Measurements from ENCODE around the gene ANKRD44. TPM values are rescaled to one million over a fixed set of nuclear protein-coding genes. Genes with fewer than 3 reads are reported as not detected.

ANKRD44 gene
- total RNA-seq, 1 donor from 2014 or later: 12.0 TPM

DNA sequence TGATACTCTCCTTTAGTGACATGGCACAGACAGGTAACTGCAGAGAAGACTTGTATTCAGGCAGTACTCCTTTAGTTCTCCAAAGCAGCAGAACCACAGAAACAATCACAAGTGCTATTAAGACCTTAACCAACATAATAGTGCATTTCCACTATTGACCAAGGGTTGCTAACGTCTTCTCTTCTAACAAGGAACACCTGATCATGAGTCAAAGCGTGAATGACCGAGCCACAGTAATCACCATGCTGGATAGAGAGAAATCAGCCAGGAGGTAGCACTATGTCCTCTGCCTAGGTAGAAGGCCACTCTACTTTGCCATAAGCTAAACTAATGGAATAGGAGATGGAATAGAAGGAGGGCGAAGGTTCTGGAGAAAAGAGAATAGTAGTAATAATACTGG lies 161.0 kb downstream of the ANKRD44 start:
- Mint-ChIP-seq H3K27me3 (ENCODE audit: unreplicated experiment) (no peaks in the 10 kb centered on the region), H3K4me1 (ENCODE audit: low read depth, unreplicated experiment) (no peaks in the 10 kb centered on the region), H3K9me3 (ENCODE audit: unreplicated experiment) (no peaks in the 10 kb centered on the region), H3K4me3 (ENCODE audit: unreplicated experiment) (no peak overlapping the region), H3K27ac (ENCODE audit: unreplicated experiment) (no peak overlapping the region), H3K36me3 (ENCODE audit: unreplicated experiment) (no peaks in the 10 kb centered on the region)
- TF ChIP-seq, protein P1, sequence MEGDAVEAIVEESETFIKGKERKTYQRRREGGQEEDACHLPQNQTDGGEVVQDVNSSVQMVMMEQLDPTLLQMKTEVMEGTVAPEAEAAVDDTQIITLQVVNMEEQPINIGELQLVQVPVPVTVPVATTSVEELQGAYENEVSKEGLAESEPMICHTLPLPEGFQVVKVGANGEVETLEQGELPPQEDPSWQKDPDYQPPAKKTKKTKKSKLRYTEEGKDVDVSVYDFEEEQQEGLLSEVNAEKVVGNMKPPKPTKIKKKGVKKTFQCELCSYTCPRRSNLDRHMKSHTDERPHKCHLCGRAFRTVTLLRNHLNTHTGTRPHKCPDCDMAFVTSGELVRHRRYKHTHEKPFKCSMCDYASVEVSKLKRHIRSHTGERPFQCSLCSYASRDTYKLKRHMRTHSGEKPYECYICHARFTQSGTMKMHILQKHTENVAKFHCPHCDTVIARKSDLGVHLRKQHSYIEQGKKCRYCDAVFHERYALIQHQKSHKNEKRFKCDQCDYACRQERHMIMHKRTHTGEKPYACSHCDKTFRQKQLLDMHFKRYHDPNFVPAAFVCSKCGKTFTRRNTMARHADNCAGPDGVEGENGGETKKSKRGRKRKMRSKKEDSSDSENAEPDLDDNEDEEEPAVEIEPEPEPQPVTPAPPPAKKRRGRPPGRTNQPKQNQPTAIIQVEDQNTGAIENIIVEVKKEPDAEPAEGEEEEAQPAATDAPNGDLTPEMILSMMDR (IDR thresholded peaks at IDR 0.05; ENCODE audit: partially characterized antibody, unreplicated experiment): no peak
- DNase-seq: no peak

DNA sequence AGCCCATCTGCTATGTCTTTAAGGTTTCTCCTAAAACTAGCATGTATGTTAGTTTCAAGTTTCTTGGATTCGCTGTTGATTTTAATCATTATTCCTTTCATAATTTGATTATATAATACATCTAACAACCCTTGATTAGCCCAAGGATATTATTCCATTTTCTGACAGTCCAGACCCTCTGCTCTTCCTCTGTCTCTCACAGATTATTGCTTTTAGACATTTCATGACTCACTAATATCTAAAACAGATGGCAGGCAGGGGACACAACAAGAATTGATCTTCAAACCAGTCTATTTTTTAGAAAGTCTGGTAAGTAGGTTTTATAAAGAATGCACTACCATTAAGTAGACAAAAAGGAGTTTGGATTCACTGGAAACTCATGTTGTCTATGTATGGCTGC lies 162.2 kb downstream of the ANKRD44 start:
- Mint-ChIP-seq H3K9me3 (ENCODE audit: unreplicated experiment) (no peaks in the 10 kb centered on the region), H3K4me1 (ENCODE audit: low read depth, unreplicated experiment) (no peaks in the 10 kb centered on the region), H3K27ac (ENCODE audit: unreplicated experiment) (no peak overlapping the region), H3K36me3 (ENCODE audit: unreplicated experiment) (no peaks in the 10 kb centered on the region), H3K27me3 (ENCODE audit: unreplicated experiment) (no peaks in the 10 kb centered on the region), H3K4me3 (ENCODE audit: unreplicated experiment) (no peak overlapping the region)
- TF ChIP-seq, protein P1 (IDR thresholded peaks at IDR 0.05; ENCODE audit: partially characterized antibody, unreplicated experiment): no peak
- DNase-seq: no peak

DNA sequence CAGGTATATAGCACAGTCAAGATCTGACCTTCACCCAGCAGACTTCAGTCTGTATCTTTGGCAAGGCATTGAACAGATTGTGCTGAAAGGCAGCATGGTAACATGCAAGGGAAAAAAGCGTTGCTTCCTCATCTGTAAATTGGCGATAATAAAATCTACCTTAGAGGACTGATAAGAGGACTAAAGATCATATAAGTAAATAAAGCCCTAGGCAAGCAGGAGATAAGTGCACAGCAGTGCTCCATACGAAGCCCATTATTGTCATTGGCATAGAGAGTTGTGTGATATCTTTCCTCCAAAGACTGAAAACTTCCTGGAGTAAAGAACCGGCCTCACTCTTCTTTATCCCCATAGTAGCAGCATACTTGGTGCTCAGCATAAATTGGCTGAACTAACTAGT lies 162.6 kb downstream of the ANKRD44 start:
- TF ChIP-seq, protein P1 (IDR thresholded peaks at IDR 0.05; ENCODE audit: partially characterized antibody, unreplicated experiment): no peak
- H3K4me1 Mint-ChIP-seq (ENCODE audit: low read depth, unreplicated experiment): no peaks in the 10 kb centered on the region
- no peaks in the 10 kb centered on the region for H3K36me3 Mint-ChIP-seq (ENCODE audit: unreplicated experiment)
- DNase-seq: no peak
- H3K27ac Mint-ChIP-seq (ENCODE audit: unreplicated experiment): no peak overlapping the region
- H3K9me3 Mint-ChIP-seq (ENCODE audit: unreplicated experiment): no peaks in the 10 kb centered on the region
- no peak overlapping the region for H3K4me3 Mint-ChIP-seq (ENCODE audit: unreplicated experiment)
- no peaks in the 10 kb centered on the region for H3K27me3 Mint-ChIP-seq (ENCODE audit: unreplicated experiment)

DNA sequence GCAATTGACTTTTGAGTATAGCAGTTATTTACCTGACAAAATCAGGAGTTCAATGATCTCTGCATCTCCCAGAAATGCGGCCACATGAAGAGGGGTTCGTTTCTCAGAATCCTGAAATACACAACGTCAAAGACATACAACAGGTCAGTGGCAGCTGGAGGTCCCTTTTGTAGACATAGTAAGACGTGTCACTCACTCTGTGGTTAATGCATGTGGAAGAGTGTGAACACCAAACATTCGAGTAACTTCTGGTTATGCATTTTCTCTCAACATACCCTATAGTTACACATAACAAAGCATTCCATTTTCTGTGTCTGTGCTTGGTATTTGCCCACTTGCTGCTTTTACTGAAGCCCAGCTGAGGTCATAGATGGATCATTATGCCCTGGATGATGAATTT lies 163.6 kb downstream of the ANKRD44 start:
- H3K9me3 Mint-ChIP-seq (ENCODE audit: unreplicated experiment): no peaks in the 10 kb centered on the region
- H3K36me3 Mint-ChIP-seq (ENCODE audit: unreplicated experiment): no peaks in the 10 kb centered on the region
- TF ChIP-seq, protein P1 (IDR thresholded peaks at IDR 0.05; ENCODE audit: partially characterized antibody, unreplicated experiment): no peak
- DNase-seq: no peak
- no peaks in the 10 kb centered on the region for H3K4me1 Mint-ChIP-seq (ENCODE audit: low read depth, unreplicated experiment)
- H3K4me3 Mint-ChIP-seq (ENCODE audit: unreplicated experiment): no peak overlapping the region
- H3K27ac Mint-ChIP-seq (ENCODE audit: unreplicated experiment): no peak overlapping the region
- no peaks in the 10 kb centered on the region for H3K27me3 Mint-ChIP-seq (ENCODE audit: unreplicated experiment)

DNA sequence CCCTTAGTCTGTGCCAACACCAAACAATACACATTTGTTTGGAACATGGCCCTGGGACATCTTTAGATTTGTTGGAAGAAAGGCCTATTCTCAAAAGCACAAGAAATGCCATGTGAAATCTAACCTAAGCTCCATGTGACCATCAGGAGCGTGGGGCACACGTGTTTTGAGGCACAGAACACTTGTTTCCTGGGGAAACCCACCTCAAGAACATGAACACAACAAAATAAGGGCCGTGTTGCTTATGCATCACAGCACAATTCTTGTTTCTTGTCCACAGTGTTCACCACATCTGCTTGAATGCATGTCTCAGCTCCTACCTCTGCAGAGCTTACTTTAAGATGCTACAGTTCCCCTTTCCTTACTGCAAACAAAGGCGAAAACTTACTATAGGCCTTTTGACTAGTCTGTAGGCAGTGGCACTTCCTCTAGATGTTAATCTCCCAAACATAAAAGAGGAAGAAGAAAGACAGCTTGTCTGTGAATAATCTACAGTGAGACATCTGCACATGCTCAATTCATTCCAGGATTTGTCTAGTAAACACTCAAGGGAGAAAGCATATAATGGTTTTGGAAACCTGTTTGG lies 165.0 kb downstream of the ANKRD44 start:
- Mint-ChIP-seq H3K36me3 (ENCODE audit: unreplicated experiment) (no peaks in the 10 kb centered on the region), H3K27ac (ENCODE audit: unreplicated experiment) (no peak overlapping the region), H3K27me3 (ENCODE audit: unreplicated experiment) (no peaks in the 10 kb centered on the region), H3K4me3 (ENCODE audit: unreplicated experiment) (no peak overlapping the region), H3K4me1 (ENCODE audit: low read depth, unreplicated experiment) (peaks cover 1% of the 10 kb centered on the region), H3K9me3 (ENCODE audit: unreplicated experiment) (no peaks in the 10 kb centered on the region)
- DNase-seq: no peak
- TF ChIP-seq, protein P1 (IDR thresholded peaks at IDR 0.05; ENCODE audit: partially characterized antibody, unreplicated experiment): no peak
